ENCODE data around the gene DNAH11. TPM values are rescaled to one million over a fixed set of nuclear protein-coding genes. Genes with fewer than 3 reads are reported as not detected.

DNAH11 gene
- total RNA-seq, 6 donors from 2014 or later = 4.2 to 45.5 (median 12.0) TPM

DNA sequence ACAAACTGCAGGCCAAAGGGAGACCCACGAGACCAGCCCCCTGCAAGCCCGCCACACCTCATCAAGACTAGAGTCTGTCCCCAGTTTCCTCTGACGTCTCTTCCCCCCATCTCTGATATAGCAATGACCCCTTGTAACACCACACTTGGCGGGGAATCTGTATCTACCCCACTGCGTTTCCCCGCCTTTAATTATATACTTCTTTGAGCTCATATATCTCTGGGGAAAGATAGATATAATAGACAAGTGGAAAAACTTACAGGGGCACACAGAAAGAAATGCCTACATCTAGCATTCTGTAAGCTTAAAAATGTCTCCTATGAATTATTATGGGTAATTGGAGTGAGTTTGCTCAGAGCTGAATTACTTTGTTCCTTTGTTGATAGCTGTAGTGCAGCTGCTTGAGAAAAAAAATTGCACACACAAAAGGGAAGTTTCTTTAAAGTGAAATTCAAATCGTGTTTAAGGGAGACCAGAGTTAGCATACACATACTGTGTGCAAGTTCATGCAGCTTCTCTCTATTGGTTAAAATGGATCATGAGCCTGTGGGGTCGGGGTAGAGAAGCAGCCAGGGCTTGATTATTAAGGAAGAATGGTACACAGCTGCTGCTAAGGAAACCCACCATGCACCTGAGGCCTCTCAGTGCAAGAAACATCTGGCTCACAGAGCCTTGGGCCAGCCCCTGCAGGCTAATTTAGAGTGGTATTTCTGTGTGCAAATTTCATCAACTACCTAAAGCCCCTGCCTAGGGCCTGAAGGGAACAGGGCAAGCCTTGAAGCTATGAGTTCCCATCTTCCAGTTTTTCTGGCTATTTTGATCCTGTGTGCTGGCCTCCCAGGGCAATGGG, 370.3 kb downstream of the DNAH11 start:
- Histone ChIP-seq H3K27ac (no peak overlapping the region), H3K9me3 (no peaks in the 10 kb centered on the region), H3K36me3 (peaks cover 0 to 40% (median 12%) of the 10 kb centered on the region in 4 donors), H3K27me3 (no peaks in the 10 kb centered on the region), H3K4me3 (no peak overlapping the region), H3K4me1 (no peaks in the 10 kb centered on the region)
- DNase-seq = no peak
- WGBS, 2 donors = 84 to 85% methylated on average over 8 of the region's 8 CpGs
- TF ChIP-seq EP300 (IDR thresholded peaks at IDR 0.05) (no peak), POLR2A (IDR thresholded peaks at IDR 0.05) (no peak), POLR2AphosphoS5 (IDR thresholded peaks at IDR 0.05) (no peak)
- TF ChIP-seq, protein P1, sequence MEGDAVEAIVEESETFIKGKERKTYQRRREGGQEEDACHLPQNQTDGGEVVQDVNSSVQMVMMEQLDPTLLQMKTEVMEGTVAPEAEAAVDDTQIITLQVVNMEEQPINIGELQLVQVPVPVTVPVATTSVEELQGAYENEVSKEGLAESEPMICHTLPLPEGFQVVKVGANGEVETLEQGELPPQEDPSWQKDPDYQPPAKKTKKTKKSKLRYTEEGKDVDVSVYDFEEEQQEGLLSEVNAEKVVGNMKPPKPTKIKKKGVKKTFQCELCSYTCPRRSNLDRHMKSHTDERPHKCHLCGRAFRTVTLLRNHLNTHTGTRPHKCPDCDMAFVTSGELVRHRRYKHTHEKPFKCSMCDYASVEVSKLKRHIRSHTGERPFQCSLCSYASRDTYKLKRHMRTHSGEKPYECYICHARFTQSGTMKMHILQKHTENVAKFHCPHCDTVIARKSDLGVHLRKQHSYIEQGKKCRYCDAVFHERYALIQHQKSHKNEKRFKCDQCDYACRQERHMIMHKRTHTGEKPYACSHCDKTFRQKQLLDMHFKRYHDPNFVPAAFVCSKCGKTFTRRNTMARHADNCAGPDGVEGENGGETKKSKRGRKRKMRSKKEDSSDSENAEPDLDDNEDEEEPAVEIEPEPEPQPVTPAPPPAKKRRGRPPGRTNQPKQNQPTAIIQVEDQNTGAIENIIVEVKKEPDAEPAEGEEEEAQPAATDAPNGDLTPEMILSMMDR (IDR thresholded peaks at IDR 0.05) = no peak
- no peak for ATAC-seq (ENCODE audit: low FRiP score in 2 of 2)

DNA sequence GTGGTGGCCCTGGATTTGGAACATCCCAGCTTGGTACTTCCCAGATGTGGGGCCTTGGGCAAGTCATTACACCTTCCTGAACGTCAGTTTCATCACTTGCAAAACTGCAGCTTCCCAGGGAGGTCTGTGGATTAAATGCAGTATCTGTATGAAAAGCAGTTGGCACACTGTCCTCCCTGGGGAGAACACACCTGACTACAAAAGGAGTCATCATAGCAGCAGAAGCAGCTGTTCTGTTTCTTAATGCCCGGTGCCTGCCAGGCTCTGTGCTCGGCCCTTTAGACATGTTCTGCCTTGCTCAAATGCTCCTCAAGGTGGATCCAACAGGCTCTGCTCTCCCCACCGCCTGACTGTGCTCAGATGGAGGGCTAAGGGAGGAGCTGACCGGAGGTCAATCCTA, 371.8 kb downstream of the DNAH11 start:
- Histone ChIP-seq H3K4me3 (no peak overlapping the region), H3K27ac (no peak overlapping the region), H3K27me3 (no peaks in the 10 kb centered on the region), H3K4me1 (no peaks in the 10 kb centered on the region), H3K36me3 (peaks cover 0 to 25% (median 11%) of the 10 kb centered on the region in 4 donors), H3K9me3 (no peaks in the 10 kb centered on the region)
- no peak for DNase-seq
- 93 to 100% methylated on average over 5 of the region's 5 CpGs for WGBS, 2 donors
- no peak for ATAC-seq (ENCODE audit: low FRiP score in 2 of 2)
- TF ChIP-seq EP300 (IDR thresholded peaks at IDR 0.05) (no peak), POLR2AphosphoS5 (IDR thresholded peaks at IDR 0.05) (no peak), POLR2A (IDR thresholded peaks at IDR 0.05) (no peak)
- TF ChIP-seq, protein P1 (IDR thresholded peaks at IDR 0.05) = no peak

DNA sequence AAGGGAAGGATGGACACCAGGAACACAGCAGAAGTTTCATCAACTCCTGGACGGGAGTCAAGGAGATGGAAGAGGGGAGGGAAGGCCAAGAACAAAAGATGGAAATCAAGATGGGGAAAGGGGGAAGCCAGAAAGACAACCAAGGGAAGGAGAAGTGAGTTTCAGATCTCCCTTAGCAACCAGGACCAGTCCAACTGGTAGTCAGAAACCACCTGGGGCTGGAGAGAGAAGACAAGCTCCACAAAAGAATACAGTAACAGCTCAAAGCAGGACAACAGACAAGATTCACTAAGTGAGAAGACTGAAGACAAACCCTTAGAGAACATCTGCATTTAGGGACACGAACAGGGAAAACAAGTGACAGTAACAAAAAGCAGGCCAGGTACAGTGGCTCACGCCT, 372.3 kb downstream of the DNAH11 start:
- DNase-seq = no peak
- H3K4me1 ChIP-seq = no peaks in the 10 kb centered on the region
- ATAC-seq (ENCODE audit: low FRiP score in 2 of 2) = no peak
- no peaks in the 10 kb centered on the region for H3K9me3 ChIP-seq
- H3K27me3 ChIP-seq = no peaks in the 10 kb centered on the region
- peaks cover 0 to 23% (median 11%) of the 10 kb centered on the region in 4 donors for H3K36me3 ChIP-seq
- H3K4me3 ChIP-seq = no peak overlapping the region
- no peak overlapping the region for H3K27ac ChIP-seq
- WGBS, 2 donors = 83 to 98% methylated on average over 3 of the region's 3 CpGs
- TF ChIP-seq POLR2A (IDR thresholded peaks at IDR 0.05) = no peak
- TF ChIP-seq, protein P1 (IDR thresholded peaks at IDR 0.05) = no peak
- TF ChIP-seq POLR2AphosphoS5 (IDR thresholded peaks at IDR 0.05) = no peak
- no peak for TF ChIP-seq EP300 (IDR thresholded peaks at IDR 0.05)

DNA sequence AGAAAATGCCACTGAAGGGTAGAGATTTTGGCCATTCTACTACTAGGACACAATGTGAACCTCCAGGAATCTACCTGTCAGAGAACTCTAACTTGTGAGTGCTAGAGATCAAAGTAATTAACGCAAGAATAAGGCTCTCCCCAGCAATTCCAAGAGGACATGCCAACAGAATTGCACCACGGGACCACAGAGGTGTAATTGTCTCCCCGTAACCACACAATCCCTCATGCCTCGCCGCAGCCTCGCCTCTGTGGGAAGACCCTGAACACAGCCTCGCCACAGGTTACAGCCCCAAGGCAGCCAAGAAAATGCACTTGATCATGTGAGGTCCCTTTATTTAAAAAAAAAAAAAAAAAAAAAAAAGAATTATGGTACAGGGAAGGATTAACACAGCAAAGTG, 373.3 kb downstream of the DNAH11 start:
- no peak overlapping the region for H3K27ac ChIP-seq
- H3K9me3 ChIP-seq = no peaks in the 10 kb centered on the region
- H3K27me3 ChIP-seq = no peaks in the 10 kb centered on the region
- no peak for DNase-seq
- no peak for ATAC-seq (ENCODE audit: low FRiP score in 2 of 2)
- H3K36me3 ChIP-seq = peaks cover 0 to 23% (median 11%) of the 10 kb centered on the region in 4 donors
- TF ChIP-seq EP300 (IDR thresholded peaks at IDR 0.05) = no peak
- no peak for TF ChIP-seq POLR2A (IDR thresholded peaks at IDR 0.05)
- TF ChIP-seq, protein P1 (IDR thresholded peaks at IDR 0.05) = no peak
- no peak for TF ChIP-seq POLR2AphosphoS5 (IDR thresholded peaks at IDR 0.05)
- H3K4me1 ChIP-seq = no peaks in the 10 kb centered on the region
- no peak overlapping the region for H3K4me3 ChIP-seq
- WGBS, 2 donors = 94 to 95% methylated on average over 7 of the region's 7 CpGs

Measured in upper lobe of left lung (tissue), 6 donors.